HepG2 (cell line): ENCODE data around the gene SLC25A15. TPM values are rescaled to one million over a fixed set of nuclear protein-coding genes. Genes with fewer than 3 reads are reported as not detected.

ENCODE experiments used
- ATAC-seq: fragments of 200-7000 bp; cut with Tn5 transposase; 3 replicates; pipeline ENCODE4 v1.9.1; 2020; ENCODE audit warnings: mild to moderate bottlenecking, moderate library complexity
- BruUV-seq: library from RNA; stranded (reverse); fragments of 400-500 nt; replicated peaks from 2 replicates; lab custom pipeline; 2021; lab: Mats Ljungman, UMichigan
- CTCF ChIA-PET: fragments of 300-600 bp; formaldehyde crosslinking; extraction: SDS; loops from one replicate; lab custom pipeline; 2021; ENCODE audit warnings: low total read pairs, inconsistent platforms, low intra/inter-chr PET ratio; lab: Yijun Ruan, JAX
- POLR2A ChIA-PET: fragments of 350-600 bp; sonication (Branson Sonifier 250); formaldehyde crosslinking; loops from one replicate; lab custom pipeline; 2020; ENCODE audit warnings: antibody characterized with exemption, inconsistent platforms; lab: Yijun Ruan, JAX
- DNase-seq: peaks from one replicate; pipeline ENCODE4 v3.0.0-alpha.2; 2015; ENCODE audit warnings: low spot score
- FAIRE-seq: peaks from 3 replicates; lab custom pipeline; 2011; peaks lifted over from hg19 to GRCh38; lab: Jason Lieb, UNC
- H2AFZ ChIP-seq: one replicate; pipeline ENCODE4 v1.6.1; 2011; ENCODE audit warnings: low read length, inconsistent platforms
- H3K27ac ChIP-seq: fragments of 300-600 bp; 3 replicates; pipeline ENCODE4 v1.8.0; 2011; ENCODE audit warnings: mixed run types, mild to moderate bottlenecking, mixed read lengths, low read length, inconsistent platforms; ENCODE audit not compliant: insufficient read depth; ENCODE audit errors: extremely low read length
- H3K27me3 ChIP-seq, 2 experiments: fragments of 200-600 bp in 1 of 2; 2 replicates in 1 of 2; 3 replicates in 1 of 2; pipeline versions ENCODE4 v1.6.0 to v1.8.0; 2011; ENCODE audit warnings: low read length in 2 of 2, mild to moderate bottlenecking in 2 of 2, moderate library complexity in 2 of 2, inconsistent platforms in 1 of 2; ENCODE audit not compliant: insufficient read depth in 2 of 2, control insufficient read depth in 1 of 2
- H3K36me3 ChIP-seq, 2 experiments: fragments of 200-600 bp in 1 of 2; replicated peaks in 1 of 2; 2 replicates in 1 of 2; 3 replicates in 1 of 2; pipeline versions ENCODE4 v1.5.1 to v1.8.0; 2011; ENCODE audit warnings: low read length in 2 of 2, inconsistent platforms in 1 of 2; ENCODE audit not compliant: insufficient read depth in 2 of 2, control insufficient read depth in 1 of 2
- H3K4me1 ChIP-seq: 2 replicates; pipeline ENCODE4 v1.5.1; 2012; ENCODE audit warnings: low read length, inconsistent platforms; ENCODE audit not compliant: insufficient read depth
- H3K4me2 ChIP-seq: 2 replicates; pipeline ENCODE4 v1.6.0; 2011; ENCODE audit warnings: low read depth, low read length, inconsistent platforms
- H3K4me3 ChIP-seq, 3 experiments: fragments of 200-600 bp in 1 of 3; sonication (generic), shearing (Covaris generic) in 1 of 3; replicated peaks in 1 of 3; 2 replicates each; pipeline ENCODE4 v1.5.1; 2011 to 2016; ENCODE audit warnings: low read length in 3 of 3, inconsistent platforms in 2 of 3, low read depth in 2 of 3, mild to moderate bottlenecking in 2 of 3, control low read depth in 1 of 3, mixed read lengths in 1 of 3; ENCODE audit not compliant: insufficient read depth in 1 of 3
- H3K79me2 ChIP-seq: one replicate; pipeline ENCODE4 v1.6.1; 2011; ENCODE audit warnings: low read length, inconsistent platforms; ENCODE audit not compliant: insufficient read depth
- H3K9ac ChIP-seq: 2 replicates; pipeline ENCODE4 v1.6.0; 2011; ENCODE audit warnings: mild to moderate bottlenecking, low read depth, low read length, inconsistent platforms; ENCODE audit not compliant: insufficient read depth
- H3K9me3 ChIP-seq: 2 replicates; pipeline ENCODE4 v1.5.1; 2012; ENCODE audit warnings: mild to moderate bottlenecking, low read length
- H4K20me1 ChIP-seq: 2 replicates; pipeline ENCODE4 v1.6.0; 2011; ENCODE audit warnings: inconsistent platforms, mild to moderate bottlenecking, low read length, moderate library complexity; ENCODE audit not compliant: insufficient read depth
- ARNTL ChIP-seq: sonication (generic); formaldehyde crosslinking; IDR thresholded peaks from 2 replicates; pipeline ENCODE4 v1.4.0; 2020; ENCODE audit warnings: mild to moderate bottlenecking, missing genetic modification reagents
- BRCA1 ChIP-seq: sonication (generic); formaldehyde crosslinking; IDR thresholded peaks from 2 replicates; pipeline ENCODE4 v1.4.0; 2020; ENCODE audit warnings: missing genetic modification reagents
- FOXA1 ChIP-seq, 2 experiments: fragments of 450-650 bp in 1 of 2; sonication (generic) in 1 of 2; formaldehyde crosslinking in 1 of 2; IDR thresholded peaks; 2 replicates each; pipeline versions ENCODE4 v1.4.0 to v1.6.1; 2016 to 2020; ENCODE audit warnings: missing genetic modification reagents in 1 of 2
- FOXC1 ChIP-seq: sonication (generic); formaldehyde crosslinking; IDR thresholded peaks from 2 replicates; pipeline ENCODE4 v1.8.0; 2022; ENCODE audit warnings: mild to moderate bottlenecking, missing genetic modification reagents, borderline replicate concordance
- FOXO1 ChIP-seq: sonication (generic); formaldehyde crosslinking; IDR thresholded peaks from 2 replicates; pipeline ENCODE4 v1.4.0; 2020; ENCODE audit warnings: missing genetic modification reagents
- IRF2 ChIP-seq: IDR thresholded peaks from 2 replicates; pipeline ENCODE4 v1.6.1; 2018; ENCODE audit warnings: missing genetic modification reagents, missing compliant biosample characterization
- KDM1A ChIP-seq: IDR thresholded peaks from 2 replicates; pipeline ENCODE4 v1.6.1; 2016; ENCODE audit warnings: missing compliant biosample characterization
- KLF11 ChIP-seq: IDR thresholded peaks from 2 replicates; pipeline ENCODE4 v1.6.1; 2016; ENCODE audit warnings: missing compliant biosample characterization
- KLF12 ChIP-seq: sonication (generic); formaldehyde crosslinking; IDR thresholded peaks from 2 replicates; pipeline ENCODE4 v1.4.0; 2020; ENCODE audit warnings: missing genetic modification reagents, borderline replicate concordance
- MED13 ChIP-seq: sonication (generic); formaldehyde crosslinking; IDR thresholded peaks from 2 replicates; pipeline ENCODE4 v1.5.0; 2020; ENCODE audit warnings: missing genetic modification reagents
- MYPOP ChIP-seq: sonication (generic); formaldehyde crosslinking; IDR thresholded peaks from 2 replicates; pipeline ENCODE4 v1.8.1; 2023; ENCODE audit warnings: mild to moderate bottlenecking, moderate library complexity, missing genetic modification reagents
- NKX3-1 ChIP-seq: sonication (generic); formaldehyde crosslinking; IDR thresholded peaks from 2 replicates; pipeline ENCODE4 v1.5.0; 2020; ENCODE audit warnings: missing genetic modification reagents
- NR3C1 ChIP-seq: sonication (generic); formaldehyde crosslinking; IDR thresholded peaks from 2 replicates; pipeline ENCODE4 v1.4.0; 2020; ENCODE audit warnings: missing genetic modification reagents
- RORA ChIP-seq: sonication (generic); formaldehyde crosslinking; IDR thresholded peaks from 2 replicates; pipeline ENCODE4 v1.5.0; 2020; ENCODE audit warnings: mild to moderate bottlenecking, missing genetic modification reagents, moderate library complexity
- ZBTB7B ChIP-seq: sonication (generic); formaldehyde crosslinking; IDR thresholded peaks from 2 replicates; pipeline ENCODE4 v1.4.0; 2020; ENCODE audit warnings: missing genetic modification reagents
- ZNF326 ChIP-seq: sonication (generic); formaldehyde crosslinking; IDR thresholded peaks from 2 replicates; pipeline ENCODE4 v1.4.0; 2020; ENCODE audit warnings: missing genetic modification reagents, borderline replicate concordance
- ZNF430 ChIP-seq: sonication (generic); formaldehyde crosslinking; IDR thresholded peaks from 2 replicates; pipeline ENCODE4 v1.9.0; 2021; ENCODE audit warnings: mild to moderate bottlenecking, missing genetic modification reagents
- ZNF432 ChIP-seq: sonication (generic); formaldehyde crosslinking; IDR thresholded peaks from 2 replicates; pipeline ENCODE4 v1.5.0; 2020; ENCODE audit warnings: missing genetic modification reagents, mild to moderate bottlenecking, borderline replicate concordance
- ZNF512 ChIP-seq: sonication (generic); formaldehyde crosslinking; IDR thresholded peaks from 2 replicates; pipeline ENCODE4 v1.4.0; 2020; ENCODE audit warnings: mild to moderate bottlenecking, missing genetic modification reagents
- ZNF607 ChIP-seq: sonication (generic); formaldehyde crosslinking; IDR thresholded peaks from 2 replicates; pipeline ENCODE4 v1.5.1; 2020; ENCODE audit warnings: missing genetic modification reagents, mild to moderate bottlenecking, borderline replicate concordance
- WGBS: methylation state at CpG from one replicate; pipeline ENCODE4 v1.1.6; 2017; ENCODE audit warnings: low lambda C conversion rate; 5-methylcytosine and 5-hydroxymethylcytosine counted together
- in situ Hi-C: cut with HindIII; loops from 2 replicates; pipeline ENCODE4 v1.10.0; 2017; ENCODE audit warnings: low pct_unique_long_range_greater_than_20kb; ENCODE audit not compliant: extremely low pct_ligation_motif_present
- intact Hi-C: fragments of 100-400 bp; cut with micrococcal nuclease; formaldehyde crosslinking; loops from one replicate; pipeline ENCODE4 v1.10.0; 2022; ENCODE audit not compliant: unreplicated experiment
- polyA plus RNA-seq, 8 experiments: library from polyadenylated mRNA; depleted of rRNA in 3 of 8; stranded (reverse) in 7 of 8; unstranded in 1 of 8; fragments of >200 nt; fragmentation: Illumina TruSeq in 4 of 8; extraction: Trizol in 4 of 8; gene quantifications; 2 replicates each; pipeline versions ENCODE4 v1.2.1 to v1.2.3, GENCODE V29; 2011 to 2016; ENCODE audit warnings: low read depth in 4 of 8, missing spikeins in 1 of 8, mixed read lengths in 1 of 8; ENCODE audit not compliant: insufficient read depth in 1 of 8
- total RNA-seq, 5 experiments: library from RNA; depleted of rRNA; stranded (reverse); fragments of >200 nt; fragmentation: Illumina TruSeq; extraction: Trizol; gene quantifications; 2 replicates each; pipeline ENCODE4 v1.2.3, GENCODE V29; 2016; ENCODE audit warnings: low read depth in 1 of 5

Gene SLC25A15
- total and polyA plus RNA-seq, 2 of the 13 experiments (the other 11 are each of a cell fraction or from before 2014, with no cell fraction given), result 17.3 to 39.1 TPM

- in situ Hi-C loops, result no loop called here
- POLR2A ChIA-PET, result interaction anchor here (6.4 kb wide), 1 partner anchor 11 kb away, joined by 65 read pairs; the partner anchor contains the start of gene SLC25A15
- no peak overlapping the region for H3K27ac ChIP-seq
- ATAC-seq, result no peak
- TF ChIP-seq BRCA1 (CRISPR knock-in tag), result no peak
- TF ChIP-seq ARNTL, result no peak
- TF ChIP-seq ZNF326, result no peak
- no peak for TF ChIP-seq ZNF512 (CRISPR knock-in tag)
- no peak for TF ChIP-seq ZBTB7B (CRISPR knock-in tag)
- TF ChIP-seq IRF2 (CRISPR knock-in tag), result no peak
- TF ChIP-seq FOXA1 (IDR thresholded peaks at IDR 0.05), result no peak
- TF ChIP-seq FOXA1 (CRISPR knock-in tag; IDR thresholded peaks at IDR 0.05), result no peak
- TF ChIP-seq ZNF607 (CRISPR knock-in tag), result no peak
- no peak for TF ChIP-seq NKX3-1 (CRISPR knock-in tag)
- no peak for TF ChIP-seq FOXC1 (CRISPR knock-in tag)
- no peak for TF ChIP-seq FOXO1 (CRISPR knock-in tag)
- no peak for TF ChIP-seq KLF12
- TF ChIP-seq RORA, result no peak
- TF ChIP-seq MED13, result no peak
- no peak for TF ChIP-seq MYPOP
- no peak for TF ChIP-seq ZNF432 (CRISPR knock-in tag)
- no peak for TF ChIP-seq KDM1A
- no peak for TF ChIP-seq NR3C1 (CRISPR knock-in tag)
- no peak for TF ChIP-seq KLF11 (CRISPR knock-in tag)
- no peak for TF ChIP-seq ZNF430 (CRISPR knock-in tag)
- H3K4me2 ChIP-seq, result no peak overlapping the region
- no peak overlapping the region for H3K9ac ChIP-seq
- intact Hi-C loops, result no loop called here
- no peak for DNase-seq
- FAIRE-seq, result no peak
- CTCF ChIA-PET, result no interaction called here
- peaks cover 59% of the 10 kb centered on the region for H3K4me1 ChIP-seq
- H3K27me3 ChIP-seq, result no peaks in the 10 kb centered on the region
- WGBS, result 93% methylated on average over 9 of the region's 9 CpGs
- H2AFZ ChIP-seq, result no peak overlapping the region
- H3K4me3 ChIP-seq, result no peak overlapping the region
- peaks cover 33 to 61% of the 10 kb centered on the region in 2 experiments for H3K36me3 ChIP-seq
- BruUV-seq, result no TSS peak
- H4K20me1 ChIP-seq, result no peaks in the 10 kb centered on the region
- no peaks in the 10 kb centered on the region for H3K9me3 ChIP-seq
- peaks cover 17% of the 10 kb centered on the region for H3K79me2 ChIP-seq
Observed at GRCh38 chr13:40798380-40798779, 9.0 kb downstream of the SLC25A15 start.
